Naive thymus-derived CD8-positive, alpha-beta T cell (primary cell): ENCODE measurements around the gene FBXL17. TPM values are rescaled to one million over a fixed set of nuclear protein-coding genes. Genes with fewer than 3 reads are reported as not detected.

Experiments used
- ATAC-seq, 2 donors: fragments of 150-1000 bp; cut with Tn5 transposase in 1 of 2; sonication (Bioruptor Pico), chemical (Tn5 transposase) in 1 of 2; 1 replicate in 1 of 2; 2 replicates in 1 of 2; pipeline ENCODE4 v1.10.0; 2021; ENCODE audit warnings: mild to moderate bottlenecking in 2 of 2, moderate library complexity in 2 of 2
- POLR2A ChIA-PET: fragments of 350-600 bp; sonication (Branson Sonifier 250); formaldehyde crosslinking; loops from one replicate; lab custom pipeline; 2021; ENCODE audit warnings: antibody characterized with exemption; lab: Charles Lee
- DNase-seq, 10 donors: peaks; one replicate each; pipeline versions ENCODE4 v3.0.0 to v3.0.0-alpha.2; 2020 to 2022
- H3K27ac Mint-ChIP-seq, 10 donors: one replicate each; pipeline ENCODE4 v1.8.0; 2020 to 2022; ENCODE audit warnings: mild to moderate bottlenecking in 10 of 10, mixed read lengths in 10 of 10, moderate library complexity in 4 of 10, inconsistent platforms in 1 of 10
- H3K27me3 Mint-ChIP-seq, 5 donors: one replicate each; pipeline ENCODE4 v1.8.0; 2021 to 2022; ENCODE audit warnings: mixed read lengths in 5 of 5
- H3K36me3 Mint-ChIP-seq, 3 donors: one replicate each; pipeline ENCODE4 v1.8.0; 2020 to 2022; ENCODE audit warnings: mixed read lengths in 3 of 3, mild to moderate bottlenecking in 2 of 3, inconsistent platforms in 1 of 3
- H3K4me1 Mint-ChIP-seq, 4 donors: one replicate each; pipeline ENCODE4 v1.8.0; 2021 to 2022; ENCODE audit warnings: mixed read lengths in 4 of 4
- H3K4me3 Mint-ChIP-seq, 10 donors: one replicate each; pipeline ENCODE4 v1.8.0; 2020 to 2022; ENCODE audit warnings: mild to moderate bottlenecking in 10 of 10, mixed read lengths in 10 of 10, moderate library complexity in 6 of 10, inconsistent platforms in 1 of 10
- H3K9me3 Mint-ChIP-seq, 9 donors: one replicate each; pipeline ENCODE4 v1.8.0; 2020 to 2022; ENCODE audit warnings: mixed read lengths in 9 of 9, mild to moderate bottlenecking in 3 of 9, inconsistent platforms in 1 of 9, moderate library complexity in 1 of 9
- polyA plus RNA-seq, 3 donors: library from polyadenylated mRNA; unstranded; fragments of 300-500 nt; fragmentation: Illumina TruSeq; gene quantifications; one replicate each; pipeline ENCODE4 v1.2.3, GENCODE V29; 2021
- total RNA-seq, 8 experiments: library from RNA in 2 of 8; stranded (reverse) in 2 of 8; gene quantifications; one replicate each; pipeline ENCODE4 v1.2.3 and lab custom pipeline; 2021 to 2026

Gene FBXL17
- total and polyA plus RNA-seq, 5 experiments from 2014 or later: 4.6 to 25.1 (median 5.0) TPM

GRCh38 chr5:108259306-108259705 lies 122.6 kb downstream of the FBXL17 start:
- H3K27ac Mint-ChIP-seq: no peak overlapping the region
- peaks cover 0 to 4% (median 0%) of the 10 kb centered on the region in 3 donors for H3K36me3 Mint-ChIP-seq
- peaks cover 5 to 10% (median 9%) of the 10 kb centered on the region in 4 donors for H3K4me1 Mint-ChIP-seq
- H3K9me3 Mint-ChIP-seq: no peaks in the 10 kb centered on the region
- DNase-seq (no peak), ATAC-seq (no peak)
- POLR2A ChIA-PET: no interaction called here
- no peak overlapping the region for H3K4me3 Mint-ChIP-seq
- no peaks in the 10 kb centered on the region for H3K27me3 Mint-ChIP-seq

DNA sequence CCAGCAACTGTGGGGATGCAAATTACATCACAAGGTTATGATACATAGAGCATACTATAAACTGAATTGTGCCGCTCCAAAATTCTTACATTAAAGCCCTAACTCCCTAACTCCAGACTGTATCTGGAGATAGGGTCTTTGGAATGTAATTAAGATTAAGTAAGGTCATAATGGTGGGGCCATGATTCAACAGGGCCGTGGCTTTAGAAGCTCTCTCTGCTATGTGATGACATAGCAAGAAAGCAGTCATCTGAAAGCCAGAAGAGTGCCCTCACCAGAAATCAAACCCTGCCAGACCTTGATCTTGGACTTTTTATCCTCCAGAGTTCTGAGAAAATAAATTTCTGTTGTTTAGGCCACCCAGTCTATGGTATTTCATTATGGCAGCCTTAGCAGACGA lies 123.9 kb downstream of the FBXL17 start:
- POLR2A ChIA-PET: no interaction called here
- Mint-ChIP-seq H3K4me1 (peaks cover 5 to 10% (median 8%) of the 10 kb centered on the region in 4 donors), H3K27me3 (no peaks in the 10 kb centered on the region), H3K27ac (no peak overlapping the region), H3K9me3 (no peaks in the 10 kb centered on the region), H3K36me3 (peaks cover 0 to 4% (median 0%) of the 10 kb centered on the region in 3 donors), H3K4me3 (no peak overlapping the region)
- no peak for ATAC-seq
- no peak for DNase-seq

- Mint-ChIP-seq H3K4me3 (no peak overlapping the region), H3K27me3 (no peaks in the 10 kb centered on the region), H3K4me1 (peaks cover 3 to 6% (median 5%) of the 10 kb centered on the region in 4 donors), H3K9me3 (no peaks in the 10 kb centered on the region), H3K36me3 (peaks cover 0 to 5% (median 0%) of the 10 kb centered on the region in 3 donors), H3K27ac (no peak overlapping the region)
- POLR2A ChIA-PET: no interaction called here
- ATAC-seq: no peak
- DNase-seq: no peak
Measured at GRCh38 chr5:108255468-108255867, 126.4 kb downstream of the FBXL17 start.

DNA sequence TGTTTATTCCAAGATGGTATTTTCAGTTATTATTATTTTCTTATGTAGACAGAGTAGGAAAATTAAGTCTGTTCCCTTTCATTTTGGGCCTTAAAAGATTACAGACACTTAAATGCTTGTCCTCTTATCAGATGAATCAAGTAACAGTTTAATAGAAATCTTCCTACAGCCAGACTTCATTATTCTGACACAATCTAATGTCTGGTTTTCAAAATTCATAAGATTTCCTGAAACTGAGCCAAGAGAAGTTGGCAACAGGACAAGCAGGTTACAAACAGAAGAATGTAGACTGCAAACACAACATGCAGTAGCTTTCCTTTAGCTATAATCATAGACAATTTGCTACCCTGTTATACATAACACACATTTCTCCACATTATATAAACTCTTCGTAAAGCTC lies 130.5 kb downstream of the FBXL17 start:
- DNase-seq (no peak), ATAC-seq (no peak)
- no peak overlapping the region for H3K4me3 Mint-ChIP-seq
- POLR2A ChIA-PET: no interaction called here
- peaks cover 0 to 4% (median 2%) of the 10 kb centered on the region in 4 donors for H3K4me1 Mint-ChIP-seq
- H3K36me3 Mint-ChIP-seq: peaks cover 11 to 23% (median 15%) of the 10 kb centered on the region in 3 donors
- H3K27me3 Mint-ChIP-seq: no peaks in the 10 kb centered on the region
- H3K9me3 Mint-ChIP-seq: no peaks in the 10 kb centered on the region
- no peak overlapping the region for H3K27ac Mint-ChIP-seq

DNA sequence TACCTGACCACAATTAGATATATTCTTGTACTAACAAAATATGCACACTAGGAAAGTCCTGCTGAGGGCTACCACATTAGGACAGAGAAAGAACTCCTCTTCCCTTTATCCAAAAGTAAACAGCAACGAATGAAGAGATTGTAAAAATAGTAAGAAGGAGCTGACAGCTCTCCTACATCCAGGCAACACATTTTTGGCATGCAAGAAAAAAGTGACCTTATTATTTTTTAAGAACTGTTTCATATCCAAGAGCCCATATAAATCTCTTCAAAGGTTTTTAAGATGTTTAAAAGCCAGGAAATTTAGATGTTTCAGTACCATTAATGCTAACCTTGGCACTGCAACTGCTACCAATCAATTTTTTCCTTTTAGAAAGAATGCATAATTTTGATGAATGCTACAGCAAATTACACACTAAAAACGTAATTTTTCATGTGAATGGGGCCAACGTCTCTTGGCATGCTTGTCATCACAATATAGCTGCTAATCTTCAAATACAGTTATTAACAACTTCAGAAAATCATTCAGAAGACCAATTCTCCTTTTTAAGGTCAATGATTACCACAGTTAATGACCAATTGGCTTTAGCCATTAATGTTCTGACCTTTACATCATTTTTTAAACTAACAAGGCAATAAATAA lies 132.0 kb downstream of the FBXL17 start:
- H3K36me3 Mint-ChIP-seq: peaks cover 11 to 25% (median 15%) of the 10 kb centered on the region in 3 donors
- POLR2A ChIA-PET: no interaction called here
- H3K4me1 Mint-ChIP-seq: peaks cover 0 to 4% (median 2%) of the 10 kb centered on the region in 4 donors
- H3K27me3 Mint-ChIP-seq: no peaks in the 10 kb centered on the region
- DNase-seq (no peak), ATAC-seq (no peak)
- H3K9me3 Mint-ChIP-seq: no peaks in the 10 kb centered on the region
- H3K27ac Mint-ChIP-seq: no peak overlapping the region
- no peak overlapping the region for H3K4me3 Mint-ChIP-seq

- POLR2A ChIA-PET: no interaction called here
- no peaks in the 10 kb centered on the region for H3K9me3 Mint-ChIP-seq
Measured at GRCh38 chr5:108249095-108249784, 132.7 kb downstream of the FBXL17 start.

GRCh38 chr5:108238936-108239887 lies 142.7 kb downstream of the FBXL17 start:
- H3K27me3 Mint-ChIP-seq: no peaks in the 10 kb centered on the region
- no peak overlapping the region for H3K27ac Mint-ChIP-seq
- peaks cover 26 to 48% (median 38%) of the 10 kb centered on the region in 3 donors for H3K36me3 Mint-ChIP-seq
- no peak for DNase-seq
- no peak for ATAC-seq
- peaks cover 0 to 18% (median 0%) of the 10 kb centered on the region in 9 donors for H3K9me3 Mint-ChIP-seq
- POLR2A ChIA-PET: no interaction called here
- no peak overlapping the region for H3K4me3 Mint-ChIP-seq
- peaks cover 1 to 12% (median 5%) of the 10 kb centered on the region in 4 donors for H3K4me1 Mint-ChIP-seq

More at GRCh38 chr5:108249095-108249784, 132.7 kb downstream of the FBXL17 start:
- H3K27ac Mint-ChIP-seq: no peak overlapping the region
- ATAC-seq (no peak), DNase-seq (no peak)
- H3K36me3 Mint-ChIP-seq: peaks cover 11 to 25% (median 15%) of the 10 kb centered on the region in 3 donors
- no peaks in the 10 kb centered on the region for H3K27me3 Mint-ChIP-seq
- peaks cover 0 to 4% (median 2%) of the 10 kb centered on the region in 4 donors for H3K4me1 Mint-ChIP-seq
- H3K4me3 Mint-ChIP-seq: no peak overlapping the region

DNA sequence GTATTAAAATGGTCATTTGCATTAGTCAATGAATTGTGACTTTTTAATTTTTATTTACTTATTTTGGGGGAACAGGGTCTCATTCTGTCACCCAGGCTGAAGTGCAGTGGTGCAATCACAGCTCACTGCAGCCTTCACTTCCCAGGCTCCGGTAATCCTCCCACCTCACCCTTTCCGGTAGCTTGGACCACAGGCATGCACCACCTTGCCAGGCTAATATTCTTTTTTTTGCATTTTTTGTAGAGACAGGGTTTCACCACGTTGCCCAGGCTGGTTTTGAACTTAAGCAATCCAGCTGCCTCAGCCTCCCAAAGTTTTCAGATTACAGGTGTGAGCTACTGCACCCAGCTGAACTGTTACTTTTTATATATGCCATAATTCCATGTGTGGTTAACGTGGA lies 143.4 kb downstream of the FBXL17 start:
- POLR2A ChIA-PET: interaction anchor here (0.6 kb wide), 1 partner anchor 844 kb away, joined by 3 read pairs; no protein-coding TSS in a partner anchor
- H3K4me1 Mint-ChIP-seq: peaks cover 1 to 12% (median 5%) of the 10 kb centered on the region in 4 donors
- H3K4me3 Mint-ChIP-seq: no peak overlapping the region
- ATAC-seq (no peak), DNase-seq (no peak)
- H3K27ac Mint-ChIP-seq: no peak overlapping the region
- peaks cover 30 to 50% (median 40%) of the 10 kb centered on the region in 3 donors for H3K36me3 Mint-ChIP-seq
- H3K27me3 Mint-ChIP-seq: no peaks in the 10 kb centered on the region
- peaks cover 0 to 18% (median 2%) of the 10 kb centered on the region in 9 donors for H3K9me3 Mint-ChIP-seq

DNA sequence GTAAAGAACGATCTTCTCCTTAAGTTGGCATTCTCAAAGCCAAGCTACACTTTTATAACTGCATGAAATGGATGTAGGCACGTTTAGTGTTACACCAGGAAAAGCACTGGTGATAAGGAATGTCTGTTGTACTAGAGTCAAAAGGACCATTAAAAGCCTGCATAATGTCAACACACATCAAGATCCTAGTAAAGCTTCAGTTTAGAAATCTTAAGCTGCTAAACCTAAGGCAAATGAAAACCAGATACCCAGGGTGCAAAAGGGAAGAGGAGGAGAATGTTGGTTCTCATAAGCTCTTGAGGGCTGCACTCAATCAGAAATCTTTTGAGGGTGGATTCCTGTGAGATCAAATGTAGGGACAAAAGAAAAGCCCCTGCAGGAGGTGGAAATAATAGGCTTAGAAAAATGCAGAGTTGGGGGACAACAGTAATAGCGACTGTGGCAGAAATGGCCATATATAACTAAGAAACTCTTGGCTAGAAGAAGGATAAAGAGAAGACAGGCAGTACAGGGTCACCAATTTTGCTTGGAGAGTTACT lies 148.2 kb downstream of the FBXL17 start:
- POLR2A ChIA-PET: no interaction called here
- Mint-ChIP-seq H3K27me3 (no peaks in the 10 kb centered on the region), H3K4me3 (no peak overlapping the region), H3K36me3 (peaks cover 30 to 64% (median 51%) of the 10 kb centered on the region in 3 donors), H3K9me3 (peaks cover 0 to 6% (median 0%) of the 10 kb centered on the region in 9 donors), H3K27ac (no peak overlapping the region), H3K4me1 (peaks cover 0 to 12% (median 6%) of the 10 kb centered on the region in 4 donors)
- no peak for DNase-seq
- no peak for ATAC-seq

DNA sequence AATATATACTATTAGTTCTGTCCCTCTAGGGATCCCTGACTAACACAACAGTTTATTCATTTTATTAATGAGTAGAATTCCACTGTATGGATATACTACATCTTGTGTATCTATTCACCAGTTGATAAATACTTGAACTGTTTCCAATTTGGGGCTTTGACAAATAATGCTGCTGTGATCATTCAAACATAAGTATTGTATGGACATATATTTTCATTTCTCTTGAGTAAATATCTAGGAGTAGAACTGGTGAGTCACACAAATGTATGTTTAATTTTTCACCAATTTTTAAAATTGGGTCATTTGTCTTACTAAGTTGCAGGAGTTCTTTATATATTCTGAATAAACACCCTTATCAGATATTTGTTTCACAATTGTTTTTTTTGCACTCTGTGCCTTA lies 149.1 kb downstream of the FBXL17 start:
- peaks cover 0 to 12% (median 6%) of the 10 kb centered on the region in 4 donors for H3K4me1 Mint-ChIP-seq
- ATAC-seq: no peak
- peaks cover 30 to 67% (median 54%) of the 10 kb centered on the region in 3 donors for H3K36me3 Mint-ChIP-seq
- H3K27me3 Mint-ChIP-seq: no peaks in the 10 kb centered on the region
- POLR2A ChIA-PET: no interaction called here
- peaks cover 0 to 6% (median 0%) of the 10 kb centered on the region in 9 donors for H3K9me3 Mint-ChIP-seq
- H3K4me3 Mint-ChIP-seq: no peak overlapping the region
- no peak for DNase-seq
- no peak overlapping the region for H3K27ac Mint-ChIP-seq

- no peak overlapping the region for H3K27ac Mint-ChIP-seq
- peaks cover 55 to 65% (median 55%) of the 10 kb centered on the region in 3 donors for H3K36me3 Mint-ChIP-seq
- H3K4me3 Mint-ChIP-seq: no peak overlapping the region
- H3K9me3 Mint-ChIP-seq: peaks cover 0 to 37% (median 8%) of the 10 kb centered on the region in 9 donors
- ATAC-seq: no peak
- POLR2A ChIA-PET: no interaction called here
- peaks cover 0 to 4% (median 0%) of the 10 kb centered on the region in 4 donors for H3K4me1 Mint-ChIP-seq
- no peak for DNase-seq
- no peaks in the 10 kb centered on the region for H3K27me3 Mint-ChIP-seq
Measured at GRCh38 chr5:108222011-108222410, 159.9 kb downstream of the FBXL17 start.

GRCh38 chr5:108220834-108221233 lies 161.1 kb downstream of the FBXL17 start:
- DNase-seq: no peak
- ATAC-seq: no peak

More at GRCh38 chr5:108220834-108221233, 161.1 kb downstream of the FBXL17 start:
- Mint-ChIP-seq H3K4me1 (peaks cover 0 to 2% (median 0%) of the 10 kb centered on the region in 4 donors), H3K36me3 (peaks cover 58 to 69% (median 62%) of the 10 kb centered on the region in 3 donors), H3K27me3 (no peaks in the 10 kb centered on the region), H3K4me3 (no peak overlapping the region), H3K27ac (no peak overlapping the region), H3K9me3 (peaks cover under 1 to 35% (median 9%) of the 10 kb centered on the region in 9 donors)
- POLR2A ChIA-PET: no interaction called here
